GM21360 (cell line): ENCODE data around the gene NUDT17.
"Not testable (repeated sequence)": the region's sequence is repeated elsewhere in the genome, so short reads cannot be mapped to it uniquely, and the experiment has no call there.

ENCODE experiments used
- ATAC-seq: cut with Tn5 transposase; IDR thresholded peaks from one replicate; pipeline ENCODE4 v1.9.1; 2021; ENCODE audit warnings: mild to moderate bottlenecking, moderate library complexity; ENCODE audit not compliant: unreplicated experiment

NUDT17 gene

DNA sequence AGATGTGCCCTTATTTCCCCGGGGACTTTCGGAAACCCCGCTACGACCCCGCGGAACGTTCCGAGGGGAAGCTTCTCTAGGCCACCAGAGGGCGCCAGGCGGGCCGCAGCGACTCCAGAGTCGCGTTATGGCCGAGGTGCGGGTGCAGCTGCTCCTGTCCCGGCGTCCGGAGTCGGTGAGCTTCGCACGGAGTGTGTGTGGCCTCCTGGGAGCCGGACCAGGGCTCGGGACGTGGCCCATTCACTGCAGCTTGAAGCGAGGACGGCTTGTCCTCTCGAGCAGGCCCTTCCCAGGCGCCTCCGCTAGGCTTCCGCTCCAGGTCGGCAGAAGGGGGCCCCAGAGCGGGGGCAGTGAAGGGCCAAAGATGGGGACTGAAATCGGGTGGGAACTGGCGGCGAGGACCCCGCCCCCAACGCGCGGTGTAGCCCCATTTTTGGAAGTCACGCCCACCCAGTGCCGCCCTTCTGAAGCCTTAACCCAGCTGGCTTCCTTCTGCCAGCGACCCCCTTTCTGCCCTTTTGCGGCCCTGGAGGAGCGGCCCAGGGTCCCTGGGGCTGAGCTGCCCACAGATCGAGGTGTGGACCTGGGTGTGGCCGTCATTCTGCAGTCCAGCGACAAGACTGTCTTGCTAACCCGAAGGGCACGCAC, at the start of gene NUDT17:
NUDT17 (plus strand) TSS at position 117 of the 648 bp plus-strand sequence; CDS start at position 128, 11 bp downstream.
- peak; percentile 49 for ATAC-seq

DNA sequence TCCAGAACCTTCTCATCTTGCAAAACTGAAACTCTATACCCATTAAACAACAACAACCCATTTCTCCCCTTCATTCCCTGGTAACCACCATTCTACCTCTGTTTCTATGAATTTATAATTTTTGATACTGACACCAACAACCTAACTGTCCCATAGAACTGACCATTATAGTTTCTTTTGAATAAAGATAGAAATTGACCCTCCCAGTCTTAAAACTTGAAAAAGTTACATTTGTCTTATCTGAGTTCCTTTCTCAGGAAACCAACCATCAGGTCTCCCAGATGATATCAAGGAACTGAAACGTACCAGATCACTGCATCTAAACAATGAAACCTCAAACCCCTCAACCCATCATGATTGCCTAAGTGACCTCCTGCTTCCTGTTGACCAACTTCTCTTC, 48.7 kb upstream of the NUDT17 start:
- ATAC-seq = no peak

- ATAC-seq = no peak
Observed at GRCh38 chr1:145799806-145800205, 45.6 kb upstream of the NUDT17 start.

DNA sequence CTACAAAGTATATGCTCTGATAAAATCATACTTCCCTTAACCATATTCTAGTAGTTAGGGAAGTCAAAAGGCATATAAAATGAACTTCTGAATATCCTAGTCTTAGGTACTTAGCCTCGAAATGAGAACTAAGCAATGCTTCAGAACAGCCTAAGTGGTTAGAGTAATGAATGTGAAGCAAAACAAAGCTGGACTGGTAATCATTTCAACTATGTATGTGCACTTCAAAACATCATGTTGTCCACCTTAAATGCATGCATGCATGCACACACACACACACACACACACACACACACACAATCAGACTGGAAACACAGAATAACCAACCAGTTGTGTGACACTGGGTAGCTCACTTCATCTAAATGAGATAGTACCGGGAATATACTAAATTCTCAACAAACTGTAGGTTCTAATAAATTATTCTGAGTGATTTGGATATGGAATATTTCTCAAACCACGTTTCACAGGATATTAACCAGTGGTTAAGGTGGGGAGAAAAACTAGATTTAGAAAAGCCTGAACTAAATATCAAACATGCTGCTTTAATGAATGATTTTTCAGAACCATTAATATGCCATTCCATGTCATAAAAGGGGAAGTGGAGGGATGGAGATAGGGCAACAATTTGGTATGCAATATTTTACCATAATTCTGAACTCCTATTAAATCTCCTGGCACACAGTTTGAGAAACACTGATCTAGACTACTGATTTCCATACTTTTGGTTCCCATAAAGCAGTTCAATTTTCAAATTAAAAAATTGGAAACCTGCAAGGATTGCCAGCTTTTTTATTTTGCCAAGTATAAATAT, 41.0 kb upstream of the NUDT17 start:
- no peak for ATAC-seq

DNA sequence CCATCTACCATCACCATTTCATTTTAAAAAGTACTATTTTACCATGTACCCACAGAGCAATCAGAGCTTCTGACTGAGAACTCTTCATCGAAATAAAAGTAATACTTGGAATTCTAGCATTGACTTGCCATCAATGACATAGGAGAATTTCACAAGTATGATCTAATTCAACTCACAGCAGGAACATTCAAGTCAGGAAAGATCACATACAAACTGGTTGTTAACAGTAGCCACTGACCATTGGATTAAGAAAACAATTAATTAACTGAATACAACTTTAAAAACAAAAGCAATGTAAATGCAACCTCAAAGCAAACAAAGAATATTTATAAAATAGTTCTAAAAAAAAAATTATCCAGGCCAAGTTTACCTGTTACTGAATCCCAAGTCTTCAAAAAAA, 40.4 kb upstream of the NUDT17 start:
- no peak for ATAC-seq

DNA sequence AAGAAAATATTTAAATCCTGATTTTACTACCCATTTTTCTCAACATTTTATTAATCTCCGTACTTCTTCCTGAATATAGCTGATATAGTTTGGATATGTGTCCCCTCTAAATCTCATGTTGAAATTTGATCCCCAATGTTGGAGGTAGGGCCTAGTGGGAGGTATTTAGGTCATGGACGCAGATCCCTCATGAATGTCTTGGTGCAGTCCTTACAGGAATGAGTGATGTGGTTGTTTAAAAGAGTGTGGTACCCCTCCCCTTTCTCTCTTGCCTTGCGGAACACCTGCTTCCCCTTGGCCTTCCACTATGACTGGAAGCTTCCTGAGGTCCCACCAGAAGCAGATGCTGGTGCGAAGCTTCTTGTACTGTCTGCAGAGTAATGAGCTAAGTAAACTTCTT, 39.0 kb upstream of the NUDT17 start:
- ATAC-seq = no peak

DNA sequence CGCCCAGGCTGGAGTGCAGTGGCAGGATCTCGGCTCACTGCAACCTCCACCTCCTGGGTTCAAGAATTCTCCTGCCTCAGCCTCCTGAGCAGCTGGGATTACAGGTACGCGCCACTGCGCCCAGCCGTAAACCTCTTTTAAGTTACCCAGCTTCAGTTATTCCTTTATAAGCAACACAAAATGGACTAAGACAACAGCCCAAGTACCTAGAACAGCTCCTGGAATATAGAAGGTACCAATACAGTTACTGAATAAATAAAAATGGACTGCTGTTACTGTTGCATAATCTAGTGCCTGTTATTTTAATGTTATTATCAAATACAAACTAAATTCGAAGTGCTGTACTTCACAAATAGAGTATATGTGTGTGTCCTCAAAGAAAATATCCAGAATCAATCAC, 38.6 kb upstream of the NUDT17 start:
- no peak for ATAC-seq

- ATAC-seq = not testable (repeated sequence)
Observed at GRCh38 chr1:145812977-145813810, 32.2 kb upstream of the NUDT17 start.

DNA sequence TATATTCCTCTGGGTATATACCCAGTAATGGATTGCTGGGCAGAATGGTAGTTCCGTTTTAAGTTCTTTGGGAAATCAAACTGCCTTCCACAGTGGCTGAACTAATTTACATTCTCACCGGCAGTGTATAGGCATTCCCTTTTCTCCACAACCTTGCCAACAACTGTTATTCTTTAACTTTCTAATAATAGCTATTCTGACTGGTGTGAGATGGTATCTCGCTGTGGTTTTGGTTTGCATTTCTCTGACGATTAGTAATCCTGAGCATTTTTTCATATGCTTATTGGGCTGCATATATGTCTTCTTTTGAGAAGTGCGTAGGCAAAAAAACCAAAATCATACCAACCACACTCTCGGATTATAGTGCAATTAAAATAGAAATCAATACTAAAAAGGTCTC, 27.3 kb upstream of the NUDT17 start:
- ATAC-seq = not testable (repeated sequence)

GRCh38 chr1:145822779-145823331, 22.6 kb upstream of the NUDT17 start:
- ATAC-seq = not testable (repeated sequence)

GRCh38 chr1:145823565-145824498, 21.6 kb upstream of the NUDT17 start, which contains the start of the genes POLR3C and RNF115:
TSS of gene POLR3C (plus strand) at chr1:145824200. CDS start at chr1:145825777, 1,577 bp downstream.
TSS of gene RNF115 (minus strand) at chr1:145824095. CDS start at chr1:145823873, 222 bp downstream.
- peak; percentile 87 for ATAC-seq

DNA sequence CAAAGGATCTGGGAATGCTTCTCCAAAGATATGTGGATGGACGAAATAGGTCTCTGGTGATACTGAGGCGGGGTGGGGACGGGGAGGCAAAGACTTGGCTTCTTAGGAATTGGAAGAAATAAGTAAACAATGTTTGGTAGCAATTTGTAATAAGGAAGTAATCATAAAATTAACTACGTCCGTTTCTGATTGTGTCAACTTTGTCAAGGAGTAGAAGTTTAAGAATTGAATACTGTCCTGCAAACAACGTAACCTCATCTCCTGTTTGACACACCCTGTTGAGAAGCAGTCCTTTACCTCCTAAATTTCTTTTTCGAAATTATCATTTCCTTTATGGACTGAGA, 21.0 kb upstream of the NUDT17 start:
- ATAC-seq = no peak

GRCh38 chr1:145826030-145826429, 19.4 kb upstream of the NUDT17 start:
- ATAC-seq = no peak

- no peak for ATAC-seq
Observed at GRCh38 chr1:145827966-145828365, 17.5 kb upstream of the NUDT17 start.

DNA sequence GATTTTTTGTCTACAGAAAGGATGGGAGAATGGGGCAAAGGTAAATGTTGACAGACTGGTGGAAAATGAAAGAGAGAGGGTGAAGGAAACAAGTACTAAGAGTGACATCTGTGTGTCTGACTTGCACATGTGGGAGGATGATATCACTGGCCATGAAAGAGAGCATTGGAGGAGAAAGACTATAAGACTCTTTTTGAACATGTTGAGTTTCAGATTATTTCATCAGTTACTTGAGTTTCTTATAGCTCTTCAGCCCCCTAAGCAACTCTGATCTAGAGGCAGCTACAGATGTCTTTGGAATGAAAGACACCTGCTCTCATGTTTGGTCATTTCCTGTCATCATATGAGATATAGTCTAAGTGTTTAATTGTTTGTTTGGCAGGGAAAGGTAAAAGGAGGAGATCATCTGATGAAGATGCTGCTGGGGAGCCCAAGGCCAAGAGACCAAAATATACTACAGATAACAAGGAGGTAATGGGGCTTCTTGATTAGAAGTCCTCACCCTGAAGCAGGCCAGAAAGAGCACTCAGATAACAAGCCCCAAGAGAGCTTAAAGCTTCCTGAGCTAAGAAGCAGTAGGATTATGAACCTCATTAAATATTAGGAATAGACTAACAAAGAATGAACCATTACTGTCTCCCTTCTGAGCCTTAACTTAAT, 16.9 kb upstream of the NUDT17 start:
- ATAC-seq = no peak

DNA sequence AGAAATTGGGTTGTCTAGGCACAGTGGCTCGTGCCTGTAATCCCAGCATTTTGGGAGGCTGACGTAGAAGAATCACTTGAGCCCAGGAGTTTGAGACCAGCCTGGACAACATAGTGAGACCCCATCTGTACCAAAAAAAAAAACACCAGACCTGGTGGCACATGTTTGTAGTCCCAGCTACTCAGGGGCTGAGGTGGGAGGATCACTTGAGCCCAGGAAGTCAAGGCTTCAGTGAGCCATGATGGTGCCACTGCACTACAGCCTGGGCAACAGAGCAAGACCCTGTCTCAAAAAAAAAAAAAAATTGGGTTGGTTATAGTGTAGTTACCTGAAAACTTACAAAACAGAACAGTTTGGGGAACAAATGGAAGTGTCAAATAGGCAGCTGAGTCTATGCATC, 14.6 kb upstream of the NUDT17 start:
- not testable (repeated sequence) for ATAC-seq

GRCh38 chr1:145837656-145838055, 7.8 kb upstream of the NUDT17 start:
- ATAC-seq = no peak

DNA sequence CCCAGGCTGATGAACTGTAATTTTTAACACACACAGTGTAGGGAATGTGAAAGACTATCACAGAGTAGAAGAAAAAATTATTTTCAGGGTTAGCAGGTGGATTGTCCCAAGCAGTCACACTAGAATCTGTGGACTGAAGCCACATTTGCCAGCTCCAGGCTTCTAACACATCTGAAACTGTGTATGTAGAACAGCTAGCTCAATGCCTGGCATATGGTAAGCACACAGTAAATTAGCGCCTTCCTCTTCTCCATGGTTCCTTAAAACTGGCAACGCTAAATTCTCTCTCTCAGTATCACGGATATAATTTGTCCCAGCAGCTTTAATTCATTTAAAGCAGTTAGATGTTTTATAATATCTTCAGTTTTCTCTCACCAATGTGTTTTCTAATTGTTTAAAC, 2.4 kb upstream of the NUDT17 start:
- no peak for ATAC-seq

DNA sequence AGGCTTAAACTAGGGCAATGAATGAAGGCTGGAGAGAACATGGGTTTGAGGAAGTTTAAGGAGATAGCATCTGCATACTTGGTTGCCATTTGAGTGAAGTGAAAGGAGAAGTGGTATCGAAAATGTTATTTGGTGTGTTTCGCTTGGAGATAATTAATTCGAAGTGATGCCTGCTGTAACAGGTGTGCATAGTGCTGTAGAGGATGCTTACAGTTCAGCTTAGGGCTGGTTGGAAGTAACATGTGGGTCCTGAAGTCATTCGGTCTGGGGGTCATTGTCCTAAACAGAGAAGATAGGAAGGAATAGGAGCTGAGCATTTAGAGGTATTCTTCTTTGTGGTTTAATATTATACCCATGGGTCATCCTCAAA, 301 bp upstream of the NUDT17 start:
- peak; percentile 72 for ATAC-seq
